NCI-H2196 (cell line): Measurements from ENCODE around the gene PPP1R12B.
"Not testable (repeated sequence)": the region's sequence is repeated elsewhere in the genome, so short reads cannot be mapped to it uniquely, and the experiment has no call there.

ENCODE experiments used
- DNase-seq: peaks from one replicate; lab custom pipeline; 2025; ENCODE audit not compliant: unreplicated experiment; lab: John Stamatoyannopoulos, UW

PPP1R12B gene

GRCh38 chr1:202520857-202521216 lies 172.3 kb downstream of the PPP1R12B start:
- not testable (repeated sequence) for DNase-seq

- DNase-seq, result not testable (repeated sequence)
Observed at GRCh38 chr1:202521484-202521883, 173.0 kb downstream of the PPP1R12B start.

- no peak for DNase-seq
Observed at GRCh38 chr1:202521886-202522285, 173.4 kb downstream of the PPP1R12B start.

- not testable (repeated sequence) for DNase-seq
Observed at GRCh38 chr1:202526056-202526455, 177.6 kb downstream of the PPP1R12B start.

- DNase-seq, result not testable (repeated sequence)
Observed at GRCh38 chr1:202528096-202528722, 179.7 kb downstream of the PPP1R12B start.

GRCh38 chr1:202530686-202531085 lies 182.2 kb downstream of the PPP1R12B start:
- DNase-seq, result not testable (repeated sequence)

GRCh38 chr1:202531472-202531811 lies 182.9 kb downstream of the PPP1R12B start:
- DNase-seq, result no peak

GRCh38 chr1:202531812-202532616 lies 183.5 kb downstream of the PPP1R12B start:
- DNase-seq, result not testable (repeated sequence)

GRCh38 chr1:202539166-202539574 lies 190.7 kb downstream of the PPP1R12B start:
- DNase-seq, result not testable (repeated sequence)

- DNase-seq, result not testable (repeated sequence)
Observed at GRCh38 chr1:202539583-202539982, 191.1 kb downstream of the PPP1R12B start.

- no peak for DNase-seq
Observed at GRCh38 chr1:202540014-202540413, 191.5 kb downstream of the PPP1R12B start.

GRCh38 chr1:202540448-202540847 lies 191.9 kb downstream of the PPP1R12B start:
- no peak for DNase-seq

- not testable (repeated sequence) for DNase-seq
Observed at GRCh38 chr1:202540858-202541257, 192.4 kb downstream of the PPP1R12B start.

- DNase-seq, result not testable (repeated sequence)
Observed at GRCh38 chr1:202542415-202542814, 193.9 kb downstream of the PPP1R12B start.

- DNase-seq, result not testable (repeated sequence)
Observed at GRCh38 chr1:202543537-202543936, 195.0 kb downstream of the PPP1R12B start.

GRCh38 chr1:202544766-202545449 lies 196.4 kb downstream of the PPP1R12B start:
- DNase-seq, result not testable (repeated sequence)

GRCh38 chr1:202545647-202546303 lies 197.3 kb downstream of the PPP1R12B start:
- DNase-seq, result not testable (repeated sequence)

GRCh38 chr1:202546377-202546776 lies 197.9 kb downstream of the PPP1R12B start:
- DNase-seq, result not testable (repeated sequence)

- not testable (repeated sequence) for DNase-seq
Observed at GRCh38 chr1:202546796-202547195, 198.3 kb downstream of the PPP1R12B start.

GRCh38 chr1:202547215-202547614 lies 198.7 kb downstream of the PPP1R12B start:
- DNase-seq, result no peak

GRCh38 chr1:202550088-202550487 lies 201.6 kb downstream of the PPP1R12B start:
- not testable (repeated sequence) for DNase-seq
